HG03342 (cell line): ENCODE data around the gene P2RX7.
"Not testable (repeated sequence)": the region's sequence is repeated elsewhere in the genome, so short reads cannot be mapped to it uniquely, and the experiment has no call there.

Experiments
- ATAC-seq: cut with Tn5 transposase; IDR thresholded peaks from one replicate; pipeline ENCODE4 v1.9.1; 2021; ENCODE audit warnings: mild to moderate bottlenecking, moderate library complexity; ENCODE audit not compliant: unreplicated experiment

Gene P2RX7

GRCh38 chr12:121202407-121203355 is 70.0 kb downstream of the P2RX7 start:
- no peak for ATAC-seq

GRCh38 chr12:121203482-121203881 is 70.8 kb downstream of the P2RX7 start:
- ATAC-seq = no peak

GRCh38 chr12:121205491-121205890 is 72.8 kb downstream of the P2RX7 start:
- ATAC-seq = no peak

- ATAC-seq = not testable (repeated sequence)
These were observed 75.9 kb downstream of the P2RX7 start for GRCh38 chr12:121208571-121208970.

GRCh38 chr12:121209221-121209620 is 76.5 kb downstream of the P2RX7 start:
- ATAC-seq = no peak

GRCh38 chr12:121209624-121210572 is 77.2 kb downstream of the P2RX7 start, which contains the start of gene P2RX4:
P2RX4 (plus strand) TSS chr12:121210129; CDS start chr12:121210165, 36 bp downstream.
- peak; percentile 77 for ATAC-seq

GRCh38 chr12:121212875-121213274 is 80.2 kb downstream of the P2RX7 start:
- no peak for ATAC-seq

GRCh38 chr12:121214166-121214777 is 81.6 kb downstream of the P2RX7 start:
- ATAC-seq = no peak

GRCh38 chr12:121214855-121215745 is 82.4 kb downstream of the P2RX7 start:
- ATAC-seq = no peak

GRCh38 chr12:121216102-121216501 is 83.4 kb downstream of the P2RX7 start:
- ATAC-seq = no peak

GRCh38 chr12:121217063-121217462 is 84.4 kb downstream of the P2RX7 start:
- no peak for ATAC-seq

GRCh38 chr12:121217761-121218160 is 85.1 kb downstream of the P2RX7 start:
- no peak for ATAC-seq

- ATAC-seq = no peak
These were observed 86.1 kb downstream of the P2RX7 start for GRCh38 chr12:121218588-121219352.

GRCh38 chr12:121219353-121219986 is 86.8 kb downstream of the P2RX7 start:
- no peak for ATAC-seq

GRCh38 chr12:121222847-121223246 is 90.2 kb downstream of the P2RX7 start:
- ATAC-seq = no peak

- ATAC-seq = no peak
These were observed 90.9 kb downstream of the P2RX7 start for GRCh38 chr12:121223292-121224285.

- no peak for ATAC-seq
These were observed 91.9 kb downstream of the P2RX7 start for GRCh38 chr12:121224591-121224990.
